ACC112 (cell line): ENCODE data around the gene FES.
A peak's percentile ranks its signal among the peaks of the same experiment; 100 is the strongest.
"Not testable (repeated sequence)": the region's sequence is repeated elsewhere in the genome, so short reads cannot be mapped to it uniquely, and the experiment has no call there.

Source experiments
- H2AFZ ChIP-seq: fragments of 200-600 bp; sonication (generic); one replicate; pipeline ENCODE4 v1.6.0; 2017; ENCODE audit warnings: antibody characterized with exemption, low read length; ENCODE audit not compliant: unreplicated experiment
- H3K27ac ChIP-seq: fragments of 200-600 bp; sonication (generic); 2 replicates; pipeline ENCODE4 v1.5.1; 2014; ENCODE audit warnings: low read depth, mild to moderate bottlenecking, antibody characterized with exemption, low read length, moderate library complexity
- H3K27me3 ChIP-seq: fragments of 200-600 bp; sonication (generic); 2 replicates; pipeline ENCODE4 v1.6.1; 2014; ENCODE audit warnings: mild to moderate bottlenecking, antibody characterized with exemption, low read length, moderate library complexity, mixed read lengths; ENCODE audit not compliant: insufficient read depth
- H3K36me3 ChIP-seq: fragments of 200-600 bp; sonication (generic); 2 replicates; pipeline ENCODE4 v1.6.1; 2016; ENCODE audit warnings: mild to moderate bottlenecking, antibody characterized with exemption, low read length, moderate library complexity, mixed read lengths; ENCODE audit not compliant: insufficient read depth
- H3K4me1 ChIP-seq: fragments of 200-600 bp; sonication (generic); one replicate; pipeline ENCODE4 v1.6.1; 2016; ENCODE audit warnings: low read length, mixed read lengths; ENCODE audit not compliant: insufficient read depth, unreplicated experiment, control insufficient read depth
- H3K4me3 ChIP-seq: fragments of 200-600 bp; sonication (generic); 2 replicates; pipeline ENCODE4 v1.5.1; 2014; ENCODE audit warnings: mild to moderate bottlenecking, low read depth, low read length
- H3K79me2 ChIP-seq: fragments of 200-600 bp; sonication (generic); one replicate; pipeline ENCODE4 v1.6.0; 2016; ENCODE audit warnings: low read length; ENCODE audit not compliant: control insufficient read depth, unreplicated experiment, insufficient read depth

FES gene

DNA sequence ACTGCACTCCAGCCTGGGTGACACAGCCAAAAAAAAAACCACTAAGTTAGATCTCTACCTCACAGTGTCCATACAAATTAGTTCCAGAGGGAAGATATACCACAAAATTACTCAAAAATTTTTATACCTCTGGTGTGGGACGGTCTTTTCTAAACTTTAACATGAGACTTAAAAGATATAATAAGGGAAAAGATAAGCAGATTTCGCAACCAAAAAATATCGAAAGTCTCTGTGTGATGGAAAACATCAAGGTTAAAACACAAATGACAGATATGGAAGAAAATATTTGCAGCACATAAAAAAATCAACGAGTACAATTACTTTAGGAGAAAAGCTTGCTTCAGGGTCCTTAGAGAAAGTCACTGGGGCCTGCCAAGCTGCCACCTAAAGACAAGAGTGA lies 37.6 kb downstream of the FES start:
- Histone ChIP-seq H3K79me2 (no peaks in the 10 kb centered on the region), H2AFZ (no peak overlapping the region), H3K36me3 (no peaks in the 10 kb centered on the region), H3K4me3 (no peak overlapping the region), H3K27ac (no peak overlapping the region), H3K27me3 (no peaks in the 10 kb centered on the region), H3K4me1 (no peaks in the 10 kb centered on the region)

- H3K27ac ChIP-seq, H3K27me3 ChIP-seq, H3K4me3 ChIP-seq, H2AFZ ChIP-seq, H3K4me1 ChIP-seq, H3K36me3 ChIP-seq, H3K79me2 ChIP-seq: not testable (repeated sequence)
Observed at GRCh38 chr15:90922712-90923322, 38.5 kb downstream of the FES start.

GRCh38 chr15:90924375-90924774 lies 40.1 kb downstream of the FES start:
- no peaks in the 10 kb centered on the region for H3K27me3 ChIP-seq
- H2AFZ ChIP-seq: no peak overlapping the region
- no peak overlapping the region for H3K27ac ChIP-seq
- no peaks in the 10 kb centered on the region for H3K79me2 ChIP-seq
- H3K4me1 ChIP-seq: peaks cover 8% of the 10 kb centered on the region
- no peak overlapping the region for H3K4me3 ChIP-seq
- H3K36me3 ChIP-seq: no peaks in the 10 kb centered on the region

- not testable (repeated sequence) for H3K4me3 ChIP-seq, H3K79me2 ChIP-seq
- H3K4me1 ChIP-seq: peaks cover 10% of the 10 kb centered on the region
Observed at GRCh38 chr15:90926766-90927165, 42.5 kb downstream of the FES start.

DNA sequence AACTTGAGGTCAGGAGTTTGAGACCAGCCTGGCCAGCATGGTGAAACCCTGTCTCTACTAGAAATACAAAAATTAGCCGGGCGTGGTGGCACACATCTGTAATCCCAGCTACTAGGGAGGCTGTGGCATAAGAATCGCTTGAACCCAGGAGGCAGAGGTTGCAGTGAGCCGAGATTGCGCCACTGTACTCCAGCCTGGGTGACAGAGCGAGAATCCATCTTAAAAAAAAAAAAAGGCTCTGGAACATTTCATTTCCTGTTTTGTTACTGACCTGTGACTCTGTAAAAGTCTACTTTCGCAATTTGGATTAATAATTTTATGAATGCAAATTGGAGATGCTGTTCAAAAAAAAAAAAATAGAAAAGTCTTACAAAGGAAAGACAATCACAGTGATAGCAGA lies 43.8 kb downstream of the FES start:
- not testable (repeated sequence) for H2AFZ ChIP-seq, H3K27me3 ChIP-seq, H3K27ac ChIP-seq, H3K36me3 ChIP-seq, H3K79me2 ChIP-seq, H3K4me3 ChIP-seq
- peaks cover 13% of the 10 kb centered on the region for H3K4me1 ChIP-seq

More at GRCh38 chr15:90926766-90927165, 42.5 kb downstream of the FES start:
- not testable (repeated sequence) for H3K27me3 ChIP-seq, H2AFZ ChIP-seq, H3K36me3 ChIP-seq, H3K27ac ChIP-seq

DNA sequence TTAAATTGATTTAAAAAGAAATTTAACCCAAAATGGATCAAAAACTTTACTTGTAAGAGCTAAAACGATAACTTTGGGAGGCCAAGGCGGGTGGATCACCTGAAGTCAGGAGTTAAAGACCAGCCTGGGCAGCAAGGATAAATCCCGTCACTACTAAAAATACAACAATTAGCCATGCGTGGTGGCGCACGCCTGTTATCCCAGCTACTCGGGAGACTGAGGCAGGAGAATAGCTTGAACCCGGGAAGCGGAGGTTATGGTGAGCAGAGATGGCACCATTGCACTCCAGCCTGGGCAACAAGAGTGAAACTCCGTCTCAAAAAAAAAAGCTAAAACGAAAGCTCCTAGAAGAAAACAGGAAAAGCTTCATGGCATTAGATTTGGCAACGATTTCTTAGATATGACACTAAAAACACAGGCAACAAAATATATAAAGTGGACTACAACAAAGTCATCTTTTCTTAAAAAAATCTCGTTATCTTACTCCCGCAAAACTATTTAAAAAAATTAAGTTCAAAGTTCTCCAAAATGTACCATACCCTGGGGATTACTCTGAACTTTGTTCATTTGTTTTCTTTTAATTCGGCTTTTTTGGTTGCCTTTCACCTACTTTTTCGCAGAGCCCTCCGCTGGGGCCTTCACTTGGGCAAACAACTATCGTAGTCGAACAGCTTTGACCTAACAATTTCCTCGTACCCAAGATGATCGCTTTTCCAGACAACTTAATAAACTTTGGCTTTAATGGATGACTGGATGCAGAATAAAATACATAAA lies 45.1 kb downstream of the FES start:
- H3K79me2 ChIP-seq: no peaks in the 10 kb centered on the region
- H3K4me1 ChIP-seq: peaks cover 13% of the 10 kb centered on the region
- H3K36me3 ChIP-seq: no peaks in the 10 kb centered on the region
- H3K4me3 ChIP-seq: peak overlapping the region; percentile 78
- peak overlapping the region; percentile 97 for H2AFZ ChIP-seq
- H3K27ac ChIP-seq: peak overlapping the region; percentile 80
- no peaks in the 10 kb centered on the region for H3K27me3 ChIP-seq

DNA sequence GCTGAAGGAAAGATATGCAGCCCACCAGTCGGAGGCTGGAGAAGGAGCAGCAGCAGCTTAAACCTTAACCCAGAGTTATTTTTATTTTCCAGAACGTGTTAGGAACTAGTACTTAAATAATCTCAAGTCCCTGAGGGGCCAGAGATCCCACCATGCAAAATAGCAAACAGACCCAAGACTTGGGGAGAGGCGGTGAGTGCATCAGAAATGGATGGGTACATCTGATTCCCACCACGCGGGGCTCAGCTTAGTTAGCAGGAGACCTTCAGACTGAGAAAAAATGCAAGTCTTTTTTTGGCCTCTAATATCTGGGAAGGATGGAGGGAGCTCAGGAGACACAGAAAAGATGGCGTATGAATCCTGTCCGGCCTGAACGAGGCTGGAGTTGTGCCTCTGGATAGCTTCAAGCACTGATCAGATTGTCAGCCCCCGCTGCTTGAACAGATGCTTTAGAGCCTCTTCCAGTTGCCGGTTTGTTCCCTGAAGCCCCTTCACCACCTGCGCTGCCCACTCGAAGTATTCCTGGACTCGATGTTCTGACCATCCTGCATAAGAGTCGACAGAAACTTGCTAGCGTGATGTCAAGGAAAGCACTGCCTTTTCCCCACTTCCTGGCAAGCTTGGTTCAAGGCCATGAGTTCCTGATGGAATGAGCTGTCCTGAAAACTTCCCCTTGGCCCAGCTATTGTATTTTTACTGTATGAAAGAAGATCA lies 46.7 kb downstream of the FES start:
- Histone ChIP-seq H3K4me3 (peak overlapping the region; percentile 78), H3K27ac (no peak overlapping the region), H3K36me3 (no peaks in the 10 kb centered on the region)

GRCh38 chr15:90931575-90931827 lies 47.2 kb downstream of the FES start:
- Histone ChIP-seq H3K79me2 (peaks cover 12% of the 10 kb centered on the region), H3K4me1 (peaks cover 23% of the 10 kb centered on the region), H3K27ac (no peak overlapping the region), H2AFZ (no peak overlapping the region), H3K36me3 (no peaks in the 10 kb centered on the region), H3K4me3 (peak overlapping the region; percentile 91; the same call in 1 of the 2 replicates), H3K27me3 (no peaks in the 10 kb centered on the region)

More for the DNA sequence above, 46.7 kb downstream of the FES start:
- Histone ChIP-seq H3K4me1 (peaks cover 18% of the 10 kb centered on the region), H3K27me3 (no peaks in the 10 kb centered on the region), H2AFZ (no peak overlapping the region), H3K79me2 (peaks cover 7% of the 10 kb centered on the region)

GRCh38 chr15:90931828-90932659 lies 47.7 kb downstream of the FES start, which contains the start of gene HDDC3:
TSS of gene HDDC3 (minus strand) at chr15:90932549. CDS start at chr15:90932540, 9 bp downstream.
- Histone ChIP-seq H3K4me1 (peaks cover 28% of the 10 kb centered on the region), H3K79me2 (peaks cover 17% of the 10 kb centered on the region), H2AFZ (peak within 1 kb of the TSS; percentile 92), H3K4me3 (peak within 1 kb of the TSS; percentile 91), H3K27ac (no peak within 1 kb of the TSS), H3K36me3 (no peaks in the 10 kb centered on the region), H3K27me3 (no peaks in the 10 kb centered on the region)

- no peak overlapping the region for H3K27ac ChIP-seq
- H3K27me3 ChIP-seq: no peaks in the 10 kb centered on the region
- peaks cover 28% of the 10 kb centered on the region for H3K4me1 ChIP-seq
- H3K79me2 ChIP-seq: peaks cover 17% of the 10 kb centered on the region
- H2AFZ ChIP-seq: peak overlapping the region; percentile 39
- peak overlapping the region; percentile 91 for H3K4me3 ChIP-seq
- no peaks in the 10 kb centered on the region for H3K36me3 ChIP-seq
Observed at GRCh38 chr15:90932660-90932991, 48.3 kb downstream of the FES start.
